Tibial nerve (tissue), 4 donors: Measurements from ENCODE around the gene ZC3H7B. TPM values are rescaled to one million over a fixed set of nuclear protein-coding genes. Genes with fewer than 3 reads are reported as not detected.
"Not testable (repeated sequence)": the region's sequence is repeated elsewhere in the genome, so short reads cannot be mapped to it uniquely, and the experiment has no call there.

Experiments used
- DNase-seq, 2 donors: peaks; one replicate each; pipeline ENCODE4 v3.0.0-alpha.2; 2019; ENCODE audit warnings: low spot score in 2 of 2
- H3K27ac ChIP-seq, 4 donors: fragments of 200-600 bp; sonication (generic) in 3 of 4; one replicate each; pipeline ENCODE4 v1.5.1; 2017 to 2019; ENCODE audit warnings: mild to moderate bottlenecking in 1 of 4
- H3K27me3 ChIP-seq, 2 donors: fragments of 200-600 bp; sonication (generic) in 1 of 2; one replicate each; pipeline versions ENCODE4 v1.5.1 to v1.6.0; 2017 to 2019
- H3K36me3 ChIP-seq, 3 donors: fragments of 200-600 bp; sonication (generic); one replicate each; pipeline ENCODE4 v1.5.1; 2018 to 2019
- H3K4me1 ChIP-seq, 4 donors: fragments of 200-600 bp; sonication (generic) in 3 of 4; one replicate each; pipeline ENCODE4 v1.5.1; 2017 to 2019
- H3K4me3 ChIP-seq, 4 donors: fragments of 200-600 bp; sonication (generic) in 3 of 4; one replicate each; pipeline ENCODE4 v1.5.1; 2017 to 2019; ENCODE audit warnings: mild to moderate bottlenecking in 1 of 4, moderate library complexity in 1 of 4
- H3K9me3 ChIP-seq, 4 donors: fragments of 200-600 bp; sonication (generic) in 3 of 4; one replicate each; pipeline ENCODE4 v1.5.1; 2017 to 2019
- EP300 ChIP-seq, 2 donors: sonication (generic); formaldehyde crosslinking; IDR thresholded peaks; one replicate each; pipeline ENCODE4 v1.6.1; 2017; ENCODE audit warnings: antibody characterized with exemption in 2 of 2, mild to moderate bottlenecking in 1 of 2
- POLR2A ChIP-seq, 2 donors: fragments of 450-650 bp; IDR thresholded peaks; one replicate each; pipeline ENCODE4 v1.6.1; 2017; ENCODE audit warnings: antibody characterized with exemption in 2 of 2, mild to moderate bottlenecking in 2 of 2, moderate library complexity in 2 of 2
- WGBS, 2 donors: methylation state at CpG; one replicate each; pipeline ENCODE4 v1.1.5; 2018; 5-methylcytosine and 5-hydroxymethylcytosine counted together
- total RNA-seq, 4 donors: library from RNA; depleted of rRNA; stranded (reverse); fragments of >200 nt; gene quantifications; one replicate each; pipeline ENCODE4 v1.1.0, GENCODE V29; 2016
- TF ChIP-seq, protein P1 (sequence below), 5 experiments: fragments of 200-600 bp in 3 of 5; fragments of 450-650 bp in 2 of 5; sonication (generic) in 3 of 5; IDR thresholded peaks; one replicate each; pipeline ENCODE4 v1.5.1; 2016 to 2019; ENCODE audit warnings: antibody characterized with exemption in 5 of 5, mild to moderate bottlenecking in 3 of 5, moderate library complexity in 2 of 5

ZC3H7B gene
- total RNA-seq, 4 donors from 2014 or later = 45.0 to 74.9 (median 57.9) TPM

DNA sequence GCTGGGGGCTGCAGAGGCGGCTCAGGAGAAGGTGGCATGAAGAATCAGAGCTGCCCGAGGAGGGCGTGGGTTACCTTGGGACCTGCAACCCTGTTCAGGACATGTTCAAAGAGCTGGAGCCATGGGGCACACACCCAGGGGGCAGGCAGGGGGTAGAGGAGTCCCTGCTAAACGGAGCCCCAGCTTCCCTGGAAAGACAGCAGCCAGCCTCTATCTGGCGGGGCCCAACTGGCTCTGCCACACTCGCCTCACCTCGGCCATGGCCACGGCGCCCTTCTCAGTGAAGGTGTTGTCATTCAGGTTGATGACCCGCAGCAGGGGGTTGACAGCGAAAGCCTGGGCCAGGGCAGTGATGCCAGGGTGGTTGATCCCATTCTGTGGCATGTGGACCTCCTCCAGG lies 43.6 kb upstream of the ZC3H7B start:
- 83 to 87% methylated on average over 9 to 10 of the region's 11 CpGs for WGBS, 2 donors
- Histone ChIP-seq H3K27me3 (no peaks in the 10 kb centered on the region), H3K36me3 (peaks cover 5 to 100% (median 14%) of the 10 kb centered on the region in 3 donors), H3K4me3 (no peak overlapping the region), H3K27ac (no peak overlapping the region), H3K9me3 (no peaks in the 10 kb centered on the region), H3K4me1 (no peaks in the 10 kb centered on the region)
- TF ChIP-seq, protein P1, sequence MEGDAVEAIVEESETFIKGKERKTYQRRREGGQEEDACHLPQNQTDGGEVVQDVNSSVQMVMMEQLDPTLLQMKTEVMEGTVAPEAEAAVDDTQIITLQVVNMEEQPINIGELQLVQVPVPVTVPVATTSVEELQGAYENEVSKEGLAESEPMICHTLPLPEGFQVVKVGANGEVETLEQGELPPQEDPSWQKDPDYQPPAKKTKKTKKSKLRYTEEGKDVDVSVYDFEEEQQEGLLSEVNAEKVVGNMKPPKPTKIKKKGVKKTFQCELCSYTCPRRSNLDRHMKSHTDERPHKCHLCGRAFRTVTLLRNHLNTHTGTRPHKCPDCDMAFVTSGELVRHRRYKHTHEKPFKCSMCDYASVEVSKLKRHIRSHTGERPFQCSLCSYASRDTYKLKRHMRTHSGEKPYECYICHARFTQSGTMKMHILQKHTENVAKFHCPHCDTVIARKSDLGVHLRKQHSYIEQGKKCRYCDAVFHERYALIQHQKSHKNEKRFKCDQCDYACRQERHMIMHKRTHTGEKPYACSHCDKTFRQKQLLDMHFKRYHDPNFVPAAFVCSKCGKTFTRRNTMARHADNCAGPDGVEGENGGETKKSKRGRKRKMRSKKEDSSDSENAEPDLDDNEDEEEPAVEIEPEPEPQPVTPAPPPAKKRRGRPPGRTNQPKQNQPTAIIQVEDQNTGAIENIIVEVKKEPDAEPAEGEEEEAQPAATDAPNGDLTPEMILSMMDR (IDR thresholded peaks at IDR 0.05) = no peak
- TF ChIP-seq POLR2A (IDR thresholded peaks at IDR 0.05) (no peak), EP300 (IDR thresholded peaks at IDR 0.05) (no peak)
- no peak for DNase-seq

DNA sequence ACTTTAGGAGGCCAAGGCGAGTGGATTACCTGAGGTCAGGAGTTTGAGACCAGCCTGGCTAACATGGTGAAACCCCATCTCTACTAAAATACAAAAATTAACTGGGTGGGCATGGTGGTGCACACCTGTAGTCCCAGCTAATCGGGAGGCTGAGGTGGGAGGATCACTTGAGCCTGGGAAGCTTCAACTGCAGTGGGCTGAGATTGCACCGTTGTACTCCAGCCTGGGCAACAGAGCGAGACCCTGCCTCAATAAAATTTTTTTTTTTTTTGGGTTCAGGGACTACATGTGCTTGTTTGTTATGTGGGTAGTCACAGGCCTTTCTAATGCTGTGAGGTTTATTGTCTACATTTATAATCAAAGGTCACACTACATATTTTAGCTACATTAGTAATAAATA lies 41.6 kb upstream of the ZC3H7B start:
- not testable (repeated sequence) for H3K4me1 ChIP-seq, DNase-seq, H3K27me3 ChIP-seq, H3K9me3 ChIP-seq, H3K4me3 ChIP-seq, H3K27ac ChIP-seq
- WGBS, 2 donors = 96 to 98% methylated on average over 4 of the region's 4 CpGs
- H3K36me3 ChIP-seq = peaks cover 0 to 100% (median 9%) of the 10 kb centered on the region in 3 donors

DNA sequence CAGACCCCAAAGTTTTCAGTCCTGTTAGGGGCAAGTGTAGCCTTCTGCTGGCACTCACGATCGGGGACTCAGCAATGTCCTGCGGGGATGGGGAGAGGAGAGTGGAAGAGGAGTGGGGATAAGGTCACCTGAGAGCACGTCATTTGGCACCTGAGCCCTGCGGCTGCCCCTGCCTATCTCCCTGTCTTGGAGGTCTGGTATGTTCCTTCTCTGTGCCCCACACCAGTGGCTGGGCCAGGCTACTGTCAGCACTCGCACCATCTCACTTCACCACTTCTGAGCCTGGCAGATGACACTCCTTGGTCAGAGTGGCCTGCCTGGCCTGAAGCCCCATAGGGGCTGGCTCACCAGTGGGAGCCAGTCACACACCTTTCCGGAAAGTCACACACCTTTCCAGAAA lies 40.5 kb upstream of the ZC3H7B start:
- TF ChIP-seq POLR2A (IDR thresholded peaks at IDR 0.05) (no peak), EP300 (IDR thresholded peaks at IDR 0.05) (no peak)
- TF ChIP-seq, protein P1 (IDR thresholded peaks at IDR 0.05) = no peak
- peaks cover 0 to 100% (median 4%) of the 10 kb centered on the region in 3 donors for H3K36me3 ChIP-seq
- no peaks in the 10 kb centered on the region for H3K9me3 ChIP-seq
- no peak overlapping the region for H3K27ac ChIP-seq
- WGBS, 2 donors = 93 to 94% methylated on average over 7 of the region's 7 CpGs
- no peaks in the 10 kb centered on the region for H3K27me3 ChIP-seq
- H3K4me1 ChIP-seq = no peaks in the 10 kb centered on the region
- H3K4me3 ChIP-seq = no peak overlapping the region
- DNase-seq = no peak

DNA sequence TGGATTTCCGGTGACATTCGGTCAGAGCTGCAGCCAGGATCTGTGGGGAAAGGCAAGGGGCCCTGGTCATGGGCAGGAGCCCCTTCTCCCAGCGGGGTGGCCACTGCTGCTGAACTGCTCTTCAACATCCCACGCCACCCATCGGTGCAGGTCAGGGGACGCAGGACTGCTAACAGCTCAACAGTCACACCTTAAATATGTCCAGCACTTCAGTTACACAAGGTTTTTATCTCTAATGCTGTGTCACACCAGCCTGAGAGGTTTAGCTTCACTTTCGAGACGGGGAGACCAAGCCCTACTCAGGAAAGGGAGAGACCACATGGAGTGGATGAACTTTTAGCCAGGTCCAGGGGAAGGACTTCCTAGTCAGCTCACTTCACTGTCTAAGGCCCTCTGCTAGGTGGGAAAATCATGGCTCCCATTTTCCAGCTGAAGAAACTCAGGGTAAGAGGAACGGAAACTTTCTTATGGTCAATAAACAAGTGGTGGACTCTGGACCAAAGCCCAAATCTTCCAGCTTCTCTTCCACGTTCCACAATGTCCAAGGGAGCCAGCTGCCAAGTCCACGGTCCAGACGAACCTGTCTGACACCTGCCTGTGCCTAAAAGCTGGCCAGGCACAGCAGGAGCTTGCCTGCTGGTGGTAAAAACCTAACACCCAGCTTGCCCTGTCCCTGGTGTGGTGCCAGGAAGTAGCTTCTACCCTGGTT lies 39.6 kb upstream of the ZC3H7B start:
- Histone ChIP-seq H3K9me3 (no peaks in the 10 kb centered on the region), H3K27ac (no peak overlapping the region), H3K27me3 (no peaks in the 10 kb centered on the region), H3K36me3 (peaks cover 0 to 100% (median 0%) of the 10 kb centered on the region in 3 donors), H3K4me1 (no peaks in the 10 kb centered on the region), H3K4me3 (no peak overlapping the region)
- no peak for TF ChIP-seq POLR2A (IDR thresholded peaks at IDR 0.05)
- TF ChIP-seq, protein P1 (IDR thresholded peaks at IDR 0.05) = no peak
- no peak for TF ChIP-seq EP300 (IDR thresholded peaks at IDR 0.05)
- DNase-seq = no peak
- 79 to 82% methylated on average over 8 to 9 of the region's 12 CpGs for WGBS, 2 donors

DNA sequence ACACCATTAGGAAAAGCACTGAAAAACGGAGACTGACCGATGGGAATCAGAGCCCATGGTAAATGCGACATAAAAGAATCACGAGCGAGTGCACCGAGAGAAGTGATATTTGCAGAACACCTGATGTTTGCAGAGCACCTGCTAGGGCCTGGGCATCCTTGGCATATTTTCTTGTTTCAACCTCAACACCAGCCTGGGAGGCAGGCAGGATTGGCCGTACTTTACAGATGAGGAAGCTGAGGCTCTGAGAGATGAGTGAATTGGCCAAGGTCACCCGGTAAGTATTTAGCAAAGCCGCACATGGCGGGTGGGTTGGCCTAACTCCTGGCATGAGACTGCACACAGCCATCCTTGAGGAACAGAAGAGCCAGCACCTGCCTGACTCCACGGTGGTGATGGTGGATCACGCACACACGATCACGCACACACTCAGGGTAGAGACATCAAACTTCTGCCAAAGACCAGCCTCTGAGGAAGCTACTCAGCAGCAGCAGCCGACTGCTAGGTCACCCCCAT lies 39.0 kb upstream of the ZC3H7B start:
- 86 to 92% methylated on average over 14 to 15 of the region's 15 CpGs for WGBS, 2 donors
- TF ChIP-seq, protein P1 (IDR thresholded peaks at IDR 0.05) = no peak
- TF ChIP-seq EP300 (IDR thresholded peaks at IDR 0.05) (no peak), POLR2A (IDR thresholded peaks at IDR 0.05) (no peak)
- H3K27ac ChIP-seq = no peak overlapping the region
- no peak for DNase-seq
- no peaks in the 10 kb centered on the region for H3K9me3 ChIP-seq
- peaks cover 0 to 100% (median 0%) of the 10 kb centered on the region in 3 donors for H3K36me3 ChIP-seq
- no peak overlapping the region for H3K4me3 ChIP-seq
- H3K27me3 ChIP-seq = no peaks in the 10 kb centered on the region
- H3K4me1 ChIP-seq = no peaks in the 10 kb centered on the region
